HG03565 (cell line): Measurements from ENCODE around the gene FGF11.

Experiments used
- ATAC-seq: cut with Tn5 transposase; IDR thresholded peaks from one replicate; pipeline ENCODE4 v1.9.1; 2021; ENCODE audit warnings: mild to moderate bottlenecking, moderate library complexity; ENCODE audit not compliant: unreplicated experiment

FGF11 gene

GRCh38 chr17:7439462-7440112 lies at the start of gene FGF11:
Gene FGF11, plus strand, starts transcription at chr17:7439512. Its CDS starts 109 bp downstream, at chr17:7439621.
- no peak for ATAC-seq

- no peak for ATAC-seq
These were observed 49.1 kb upstream of the FGF11 start for GRCh38 chr17:7389924-7390910.

GRCh38 chr17:7391307-7391706 lies 48.0 kb upstream of the FGF11 start:
- ATAC-seq, result no peak

- ATAC-seq, result no peak
These were observed 46.4 kb upstream of the FGF11 start for GRCh38 chr17:7392696-7393612.

GRCh38 chr17:7393613-7394451 lies 45.5 kb upstream of the FGF11 start:
- peak; percentile 16 for ATAC-seq

- ATAC-seq, result peak; percentile 54
These were observed 44.7 kb upstream of the FGF11 start, which contains the start of gene PLSCR3 for GRCh38 chr17:7394452-7395191. Gene PLSCR3, minus strand, starts transcription at chr17:7394525. Its CDS starts 415 bp downstream, at chr17:7394110.

GRCh38 chr17:7396147-7396546 lies 43.2 kb upstream of the FGF11 start:
- ATAC-seq, result no peak

- no peak for ATAC-seq
These were observed 40.7 kb upstream of the FGF11 start for GRCh38 chr17:7398612-7399011.

- ATAC-seq, result no peak
These were observed 36.1 kb upstream of the FGF11 start for GRCh38 chr17:7403043-7403726.

- no peak for ATAC-seq
These were observed 35.7 kb upstream of the FGF11 start for GRCh38 chr17:7403727-7403976.

GRCh38 chr17:7403977-7404736 lies 35.2 kb upstream of the FGF11 start, which contains the start of gene TMEM256:
Gene TMEM256, minus strand, starts transcription at chr17:7404097. Its CDS starts 13 bp downstream, at chr17:7404084.
- ATAC-seq, result peak; percentile 93

- ATAC-seq, result no peak
These were observed 34.5 kb upstream of the FGF11 start for GRCh38 chr17:7404737-7405349.

GRCh38 chr17:7405350-7406234 lies 33.7 kb upstream of the FGF11 start:
- ATAC-seq, result no peak

GRCh38 chr17:7406235-7406825 lies 33.0 kb upstream of the FGF11 start:
- ATAC-seq, result no peak

GRCh38 chr17:7407082-7407481 lies 32.2 kb upstream of the FGF11 start:
- ATAC-seq, result no peak
